ENCODE data around the gene UNCX.
"Not testable (repeated sequence)": the region's sequence is repeated elsewhere in the genome, so short reads cannot be mapped to it uniquely, and the experiment has no call there.

UNCX gene

GRCh38 chr7:1259621-1260243 lies 27.1 kb downstream of the UNCX start:
- no peak for DNase-seq

- no peak for DNase-seq
Measured at GRCh38 chr7:1260244-1260635, 27.6 kb downstream of the UNCX start.

- not testable (repeated sequence) for DNase-seq
Measured at GRCh38 chr7:1261036-1261435, 28.4 kb downstream of the UNCX start.

GRCh38 chr7:1262441-1262840 lies 29.8 kb downstream of the UNCX start:
- no peak for DNase-seq

- no peak for DNase-seq
Measured at GRCh38 chr7:1263391-1263951, 30.8 kb downstream of the UNCX start.

- no peak for DNase-seq
Measured at GRCh38 chr7:1264345-1265280, 31.9 kb downstream of the UNCX start.

GRCh38 chr7:1267016-1267900 lies 34.6 kb downstream of the UNCX start:
- no peak for DNase-seq

- no peak for DNase-seq
Measured at GRCh38 chr7:1268076-1268815, 35.6 kb downstream of the UNCX start.

GRCh38 chr7:1268866-1269265 lies 36.2 kb downstream of the UNCX start:
- DNase-seq: no peak

GRCh38 chr7:1269336-1269890 lies 36.7 kb downstream of the UNCX start:
- DNase-seq: no peak

- DNase-seq: no peak
Measured at GRCh38 chr7:1270181-1270580, 37.5 kb downstream of the UNCX start.

- no peak for DNase-seq
Measured at GRCh38 chr7:1271046-1271445, 38.4 kb downstream of the UNCX start.

- no peak for DNase-seq
Measured at GRCh38 chr7:1271656-1272055, 39.0 kb downstream of the UNCX start.

- not testable (repeated sequence) for DNase-seq
Measured at GRCh38 chr7:1272136-1272535, 39.5 kb downstream of the UNCX start.

- no peak for DNase-seq
Measured at GRCh38 chr7:1274121-1274875, 41.6 kb downstream of the UNCX start.

GRCh38 chr7:1274876-1275375 lies 42.3 kb downstream of the UNCX start:
- DNase-seq: no peak

- DNase-seq: no peak
Measured at GRCh38 chr7:1275451-1276381, 43.0 kb downstream of the UNCX start.

- no peak for DNase-seq
Measured at GRCh38 chr7:1276626-1277175, 44.0 kb downstream of the UNCX start.

- DNase-seq: no peak
Measured at GRCh38 chr7:1278543-1278942, 45.9 kb downstream of the UNCX start.

Measured in stimulated activated CD4-positive, alpha-beta T cell treated with anti-CD3 and anti-CD28 coated beads, Interleukin-2, amount 100 ng/mL, for 24 hours (primary cell).